ENCODE measurements around the gene HSPBAP1. TPM values are rescaled to one million over a fixed set of nuclear protein-coding genes. Genes with fewer than 3 reads are reported as not detected.
A peak's percentile ranks its signal among the peaks of the same experiment; 100 is the strongest.

HSPBAP1 gene
- total and polyA plus RNA-seq, 2 of the 13 experiments (the other 11 are each of a cell fraction or from before 2014, with no cell fraction given): 4.2 to 5.1 TPM

DNA sequence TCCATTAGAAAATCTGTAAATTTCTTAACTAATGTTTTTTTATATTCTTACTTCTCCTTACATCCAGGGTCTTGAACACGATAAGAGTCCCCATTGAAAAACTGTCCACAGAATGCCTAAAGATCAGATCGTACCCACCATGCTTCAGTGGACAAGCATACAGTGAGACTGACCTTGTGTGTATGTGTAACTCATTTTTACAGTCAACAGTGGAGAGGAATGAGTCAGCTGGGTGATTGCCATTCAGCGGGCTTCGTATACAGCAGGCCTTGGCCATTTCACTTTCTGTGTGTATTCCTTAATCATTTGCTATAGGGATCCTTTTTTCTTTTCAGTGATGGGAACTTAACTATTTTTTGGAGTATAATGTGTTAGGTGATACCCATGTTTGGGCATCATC lies 102.4 kb downstream of the HSPBAP1 start (continued):
- TF ChIP-seq, protein P1, sequence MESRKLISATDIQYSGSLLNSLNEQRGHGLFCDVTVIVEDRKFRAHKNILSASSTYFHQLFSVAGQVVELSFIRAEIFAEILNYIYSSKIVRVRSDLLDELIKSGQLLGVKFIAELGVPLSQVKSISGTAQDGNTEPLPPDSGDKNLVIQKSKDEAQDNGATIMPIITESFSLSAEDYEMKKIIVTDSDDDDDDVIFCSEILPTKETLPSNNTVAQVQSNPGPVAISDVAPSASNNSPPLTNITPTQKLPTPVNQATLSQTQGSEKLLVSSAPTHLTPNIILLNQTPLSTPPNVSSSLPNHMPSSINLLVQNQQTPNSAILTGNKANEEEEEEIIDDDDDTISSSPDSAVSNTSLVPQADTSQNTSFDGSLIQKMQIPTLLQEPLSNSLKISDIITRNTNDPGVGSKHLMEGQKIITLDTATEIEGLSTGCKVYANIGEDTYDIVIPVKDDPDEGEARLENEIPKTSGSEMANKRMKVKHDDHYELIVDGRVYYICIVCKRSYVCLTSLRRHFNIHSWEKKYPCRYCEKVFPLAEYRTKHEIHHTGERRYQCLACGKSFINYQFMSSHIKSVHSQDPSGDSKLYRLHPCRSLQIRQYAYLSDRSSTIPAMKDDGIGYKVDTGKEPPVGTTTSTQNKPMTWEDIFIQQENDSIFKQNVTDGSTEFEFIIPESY (CRISPR knock-in tag; IDR thresholded peaks at IDR 0.05): 0 out of 2 replicates have a peak, but pooled peaks have one; percentile 31
- no peak for TF ChIP-seq SOX13 (IDR thresholded peaks at IDR 0.05)
- peak in 1 of 2 experiments; percentile 35; a peak in 1 of 4 replicates for TF ChIP-seq SOX13 (CRISPR knock-in tag; conservative IDR thresholded peaks at IDR 0.05 in 1 of 2, IDR thresholded peaks at IDR 0.05 in 1 of 2)
- no peak for TF ChIP-seq FOXA1 (IDR thresholded peaks at IDR 0.05)
- TF ChIP-seq FOXA1 (CRISPR knock-in tag; IDR thresholded peaks at IDR 0.05): peak; percentile 61
- no peak for TF ChIP-seq ZNF607 (CRISPR knock-in tag; IDR thresholded peaks at IDR 0.05; ENCODE audit: borderline replicate concordance)
- 0 out of 2 replicates have a peak, but pooled peaks have one; percentile 33 for TF ChIP-seq HDAC2 (CRISPR knock-in tag; IDR thresholded peaks at IDR 0.05)
- peak; percentile 74; the same call in 1 of the 2 replicates for TF ChIP-seq FOSL1 (CRISPR knock-in tag; IDR thresholded peaks at IDR 0.05; ENCODE audit: borderline replicate concordance)
- TF ChIP-seq, protein P2, sequence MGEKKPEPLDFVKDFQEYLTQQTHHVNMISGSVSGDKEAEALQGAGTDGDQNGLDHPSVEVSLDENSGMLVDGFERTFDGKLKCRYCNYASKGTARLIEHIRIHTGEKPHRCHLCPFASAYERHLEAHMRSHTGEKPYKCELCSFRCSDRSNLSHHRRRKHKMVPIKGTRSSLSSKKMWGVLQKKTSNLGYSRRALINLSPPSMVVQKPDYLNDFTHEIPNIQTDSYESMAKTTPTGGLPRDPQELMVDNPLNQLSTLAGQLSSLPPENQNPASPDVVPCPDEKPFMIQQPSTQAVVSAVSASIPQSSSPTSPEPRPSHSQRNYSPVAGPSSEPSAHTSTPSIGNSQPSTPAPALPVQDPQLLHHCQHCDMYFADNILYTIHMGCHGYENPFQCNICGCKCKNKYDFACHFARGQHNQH (CRISPR knock-in tag; IDR thresholded peaks at IDR 0.05): peak; percentile 73; the same call in 1 of the 2 replicates
- no peak for TF ChIP-seq ARID2 (CRISPR knock-in tag; IDR thresholded peaks at IDR 0.05; ENCODE audit: borderline replicate concordance)
- TF ChIP-seq RXRB (CRISPR knock-in tag; IDR thresholded peaks at IDR 0.05; ENCODE audit: borderline replicate concordance): 0 out of 2 replicates have a peak, but pooled peaks have one; percentile 29
- TF ChIP-seq ZNF143 (CRISPR knock-in tag; IDR thresholded peaks at IDR 0.05): no peak
- no peak for TF ChIP-seq ZNF614 (CRISPR knock-in tag; IDR thresholded peaks at IDR 0.05; ENCODE audit: borderline replicate concordance)
- TF ChIP-seq ATRX (CRISPR knock-in tag; IDR thresholded peaks at IDR 0.05; ENCODE audit: borderline replicate concordance): no peak
- peak; percentile 30; the same call in 1 of the 2 replicates for TF ChIP-seq FOXO1 (CRISPR knock-in tag; IDR thresholded peaks at IDR 0.05)
- TF ChIP-seq FOSL2 (CRISPR knock-in tag; IDR thresholded peaks at IDR 0.05): peak; percentile 97
- TF ChIP-seq, protein P3, sequence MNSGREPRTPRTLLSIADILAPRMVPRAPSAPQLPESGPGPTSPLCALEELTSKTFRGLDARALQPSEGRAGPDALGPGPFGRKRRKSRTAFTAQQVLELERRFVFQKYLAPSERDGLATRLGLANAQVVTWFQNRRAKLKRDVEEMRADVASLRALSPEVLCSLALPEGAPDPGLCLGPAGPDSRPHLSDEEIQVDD (CRISPR knock-in tag; IDR thresholded peaks at IDR 0.05; ENCODE audit: borderline replicate concordance): no peak
- TF ChIP-seq ZC3H13 (CRISPR knock-in tag; IDR thresholded peaks at IDR 0.05): no peak
- TF ChIP-seq, protein P4, sequence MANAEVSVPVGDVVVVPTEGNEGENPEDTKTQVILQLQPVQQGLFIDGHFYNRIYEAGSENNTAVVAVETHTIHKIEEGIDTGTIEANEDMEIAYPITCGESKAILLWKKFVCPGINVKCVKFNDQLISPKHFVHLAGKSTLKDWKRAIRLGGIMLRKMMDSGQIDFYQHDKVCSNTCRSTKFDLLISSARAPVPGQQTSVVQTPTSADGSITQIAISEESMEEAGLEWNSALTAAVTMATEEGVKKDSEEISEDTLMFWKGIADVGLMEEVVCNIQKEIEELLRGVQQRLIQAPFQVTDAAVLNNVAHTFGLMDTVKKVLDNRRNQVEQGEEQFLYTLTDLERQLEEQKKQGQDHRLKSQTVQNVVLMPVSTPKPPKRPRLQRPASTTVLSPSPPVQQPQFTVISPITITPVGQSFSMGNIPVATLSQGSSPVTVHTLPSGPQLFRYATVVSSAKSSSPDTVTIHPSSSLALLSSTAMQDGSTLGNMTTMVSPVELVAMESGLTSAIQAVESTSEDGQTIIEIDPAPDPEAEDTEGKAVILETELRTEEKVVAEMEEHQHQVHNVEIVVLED (CRISPR knock-in tag; IDR thresholded peaks at IDR 0.05; ENCODE audit: borderline replicate concordance): no peak
- TF ChIP-seq SPEN (CRISPR knock-in tag; IDR thresholded peaks at IDR 0.05; ENCODE audit: low read depth): no peak
- TF ChIP-seq, protein P5, sequence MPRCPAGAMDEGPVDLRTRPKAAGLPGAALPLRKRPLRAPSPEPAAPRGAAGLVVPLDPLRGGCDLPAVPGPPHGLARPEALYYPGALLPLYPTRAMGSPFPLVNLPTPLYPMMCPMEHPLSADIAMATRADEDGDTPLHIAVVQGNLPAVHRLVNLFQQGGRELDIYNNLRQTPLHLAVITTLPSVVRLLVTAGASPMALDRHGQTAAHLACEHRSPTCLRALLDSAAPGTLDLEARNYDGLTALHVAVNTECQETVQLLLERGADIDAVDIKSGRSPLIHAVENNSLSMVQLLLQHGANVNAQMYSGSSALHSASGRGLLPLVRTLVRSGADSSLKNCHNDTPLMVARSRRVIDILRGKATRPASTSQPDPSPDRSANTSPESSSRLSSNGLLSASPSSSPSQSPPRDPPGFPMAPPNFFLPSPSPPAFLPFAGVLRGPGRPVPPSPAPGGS (CRISPR knock-in tag; IDR thresholded peaks at IDR 0.05): no peak
- no peak for TF ChIP-seq TSC22D2 (CRISPR knock-in tag; IDR thresholded peaks at IDR 0.05; ENCODE audit: borderline replicate concordance)

Data from HepG2 (cell line).